NCI-H69 (cell line): ENCODE measurements around the gene BTBD7.

Experiments used
- DNase-seq: peaks from one replicate; lab custom pipeline; 2025; lab: John Stamatoyannopoulos, UW

The BTBD7 gene

DNA sequence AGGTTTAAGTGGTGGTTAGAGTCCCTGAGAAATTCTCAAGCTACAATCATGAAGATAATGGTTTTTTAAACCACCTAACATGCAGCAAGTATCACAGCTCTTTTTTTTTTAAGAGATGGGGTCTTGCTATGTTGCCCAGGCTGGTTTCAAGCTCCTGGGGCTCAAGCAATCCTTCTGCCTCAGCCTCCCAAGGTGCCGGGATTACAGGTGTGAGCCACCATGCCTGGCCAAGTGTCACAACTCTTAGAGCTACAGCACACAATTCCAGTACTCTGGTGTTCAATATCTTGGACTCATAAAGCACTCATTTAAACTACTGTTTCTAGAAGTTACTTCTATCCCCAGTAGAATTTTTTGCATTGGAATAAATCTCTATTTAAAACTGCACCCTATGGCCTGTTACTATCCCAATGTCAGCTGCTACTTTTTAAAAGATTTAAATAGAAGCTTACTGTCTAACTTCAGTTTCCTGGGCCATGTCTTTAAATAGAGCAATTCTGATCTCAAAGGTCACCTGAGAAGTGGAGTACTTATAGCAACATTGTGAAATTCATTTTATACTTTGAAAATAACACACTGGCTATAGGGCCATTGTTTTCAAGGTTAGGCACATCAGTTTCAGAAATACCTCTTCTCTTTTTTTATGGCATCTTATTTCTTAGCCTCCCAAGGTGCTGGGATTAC, 137.4 kb downstream of the BTBD7 start:
- DNase-seq: no peak
